H1 (cell line): Measurements from ENCODE around the gene CELA1. TPM values are rescaled to one million over a fixed set of nuclear protein-coding genes. Genes with fewer than 3 reads are reported as not detected.
"Not testable (repeated sequence)": the region's sequence is repeated elsewhere in the genome, so short reads cannot be mapped to it uniquely, and the experiment has no call there.

Experiments used
- CTCF ChIA-PET: fragments of 300-600 bp; sonication (Branson Sonifier 250); formaldehyde crosslinking; loops from one replicate; lab custom pipeline; 2021; ENCODE audit not compliant: partially characterized antibody; lab: Charles Lee
- POLR2A ChIA-PET: fragments of 300-600 bp; sonication (Branson Sonifier 250); formaldehyde crosslinking; loops from one replicate; lab custom pipeline; 2021; ENCODE audit warnings: inconsistent platforms; ENCODE audit not compliant: partially characterized antibody; lab: Charles Lee
- DNase-seq, 2 experiments: peaks; one replicate each; pipeline versions ENCODE4 v3.0.0 to v3.0.0-alpha.2; 2010 to 2022; ENCODE audit warnings: low spot score in 2 of 2, low read depth in 1 of 2, mixed read lengths in 1 of 2
- FAIRE-seq: peaks from 2 replicates; lab custom pipeline; 2011; peaks lifted over from hg19 to GRCh38; lab: Jason Lieb, UNC
- H2AFZ ChIP-seq: 2 replicates; pipeline ENCODE4 v1.8.1; 2012; ENCODE audit warnings: low read length, inconsistent platforms
- H2AK5ac ChIP-seq: 2 replicates; pipeline ENCODE4 v1.6.1; 2013; ENCODE audit warnings: low read depth, low read length
- H2BK120ac ChIP-seq: replicated peaks from 2 replicates; pipeline ENCODE3; 2013; ENCODE audit warnings: low read depth, low read length, inconsistent platforms
- H2BK12ac ChIP-seq: 2 replicates; pipeline ENCODE4 v1.6.1; 2013; ENCODE audit warnings: low read depth, low read length
- H2BK15ac ChIP-seq: 2 replicates; pipeline ENCODE4 v1.6.1; 2013; ENCODE audit warnings: low read length
- H2BK20ac ChIP-seq: 2 replicates; pipeline ENCODE4 v1.6.1; 2013; ENCODE audit warnings: low read length
- H2BK5ac ChIP-seq: 2 replicates; pipeline ENCODE4 v1.6.1; 2013; ENCODE audit warnings: low read depth, low read length
- H3K14ac ChIP-seq: 2 replicates; pipeline ENCODE4 v1.6.1; 2013; ENCODE audit warnings: inconsistent platforms; ENCODE audit not compliant: insufficient read length
- H3K18ac ChIP-seq: 2 replicates; pipeline ENCODE4 v1.6.1; 2013; ENCODE audit warnings: low read length; ENCODE audit errors: extremely low read depth
- H3K23ac ChIP-seq: 2 replicates; pipeline ENCODE4 v1.6.1; 2013; ENCODE audit warnings: inconsistent platforms; ENCODE audit not compliant: insufficient read length
- H3K23me2 ChIP-seq: 2 replicates; pipeline ENCODE4 v1.6.1; 2013; ENCODE audit warnings: low read depth, low read length
- H3K27ac ChIP-seq: 2 replicates; pipeline ENCODE4 v1.6.1; 2011; ENCODE audit warnings: low read depth, low read length, inconsistent platforms
- H3K27me3 ChIP-seq, 4 experiments: replicated peaks in 1 of 4; 1 replicate in 1 of 4; 2 replicates in 3 of 4; pipeline versions ENCODE4 v1.6.1 to v1.8.1; 2011 to 2013; ENCODE audit warnings: low read length in 3 of 4, mild to moderate bottlenecking in 3 of 4, inconsistent platforms in 2 of 4, mixed read lengths in 2 of 4, moderate library complexity in 1 of 4; ENCODE audit not compliant: control insufficient read depth in 3 of 4, insufficient read depth in 3 of 4; ENCODE audit errors: extremely low read depth in 1 of 4
- H3K36me3 ChIP-seq, 4 experiments: 2 replicates each; pipeline versions ENCODE4 v1.6.1 to v1.8.1; 2011 to 2013; ENCODE audit warnings: mild to moderate bottlenecking in 4 of 4, low read length in 3 of 4, moderate library complexity in 2 of 4, control low read depth in 1 of 4, inconsistent platforms in 1 of 4; ENCODE audit not compliant: insufficient read depth in 4 of 4, control insufficient read depth in 2 of 4
- H3K4ac ChIP-seq: replicated peaks from 2 replicates; pipeline ENCODE3; 2013; ENCODE audit warnings: low read length, low read depth, mixed read lengths, inconsistent platforms; ENCODE audit not compliant: insufficient read length
- H3K4me1 ChIP-seq, 4 experiments: replicated peaks in 1 of 4; 1 replicate in 1 of 4; 2 replicates in 3 of 4; pipeline versions ENCODE4 v1.6.1 to v1.8.1; 2011 to 2013; ENCODE audit warnings: low read length in 3 of 4, inconsistent platforms in 2 of 4, mixed read lengths in 1 of 4; ENCODE audit not compliant: insufficient read depth in 4 of 4, control insufficient read depth in 3 of 4
- H3K4me2 ChIP-seq, 2 experiments: 2 replicates each; pipeline versions ENCODE4 v1.6.1 to v1.8.1; 2011 to 2013; ENCODE audit warnings: low read depth in 2 of 2, low read length in 2 of 2, control low read depth in 1 of 2, inconsistent platforms in 1 of 2, mild to moderate bottlenecking in 1 of 2; ENCODE audit not compliant: insufficient read depth in 1 of 2
- H3K4me3 ChIP-seq, 4 experiments: fragments of 200-600, 300-600 bp in 1 of 4; sonication (generic), shearing (Covaris generic), sonication (Bioruptor Twin) in 1 of 4; 2 replicates each; pipeline versions ENCODE4 v1.5.1 to v1.8.1; 2011 to 2016; ENCODE audit warnings: low read length in 4 of 4, low read depth in 3 of 4, control low read depth in 2 of 4, inconsistent platforms in 2 of 4, mild to moderate bottlenecking in 2 of 4, mixed read lengths in 1 of 4, moderate library complexity in 1 of 4; ENCODE audit not compliant: insufficient read depth in 2 of 4; ENCODE audit errors: extremely low read depth in 1 of 4
- H3K56ac ChIP-seq: replicated peaks from 2 replicates; pipeline ENCODE3; 2013; ENCODE audit warnings: low read depth, mild to moderate bottlenecking, mixed read lengths, low read length, inconsistent platforms; ENCODE audit not compliant: insufficient read length
- H3K79me1 ChIP-seq: 2 replicates; pipeline ENCODE4 v1.6.1; 2013; ENCODE audit warnings: low read depth, low read length, control low read depth
- H3K79me2 ChIP-seq, 2 experiments: 2 replicates each; pipeline versions ENCODE4 v1.6.1 to v1.8.1; 2012 to 2013; ENCODE audit warnings: low read length in 2 of 2, mild to moderate bottlenecking in 2 of 2, inconsistent platforms in 1 of 2; ENCODE audit not compliant: insufficient read depth in 2 of 2, control insufficient read depth in 1 of 2
- H3K9ac ChIP-seq, 4 experiments: replicated peaks in 1 of 4; 1 replicate in 1 of 4; 2 replicates in 3 of 4; pipeline versions ENCODE4 v1.6.1 to v1.8.1; 2011 to 2013; ENCODE audit warnings: low read depth in 3 of 4, low read length in 3 of 4, control low read depth in 2 of 4, mild to moderate bottlenecking in 2 of 4, moderate library complexity in 2 of 4, inconsistent platforms in 1 of 4; ENCODE audit errors: extremely low read depth in 1 of 4
- H3K9me3 ChIP-seq, 2 experiments: 2 replicates each; pipeline versions ENCODE4 v1.6.1 to v1.8.1; 2012 to 2013; ENCODE audit warnings: mild to moderate bottlenecking in 2 of 2, moderate library complexity in 2 of 2, control low read depth in 1 of 2, inconsistent platforms in 1 of 2, low read depth in 1 of 2, low read length in 1 of 2, mixed read lengths in 1 of 2; ENCODE audit not compliant: insufficient read depth in 2 of 2
- H4K20me1 ChIP-seq, 2 experiments: replicated peaks in 1 of 2; 2 replicates each; pipeline versions ENCODE3 to v1.8.1; 2011 to 2013; ENCODE audit warnings: inconsistent platforms in 2 of 2, low read length in 2 of 2, mild to moderate bottlenecking in 1 of 2; ENCODE audit not compliant: insufficient read depth in 2 of 2, control insufficient read depth in 1 of 2
- H4K5ac ChIP-seq: 2 replicates; pipeline ENCODE4 v1.6.1; 2013; ENCODE audit warnings: low read length, low read depth, mixed read lengths, inconsistent platforms; ENCODE audit not compliant: insufficient read length
- H4K8ac ChIP-seq: 2 replicates; pipeline ENCODE4 v1.8.0; 2013; ENCODE audit warnings: mild to moderate bottlenecking, moderate library complexity, low read length, inconsistent platforms; ENCODE audit not compliant: insufficient read depth; ENCODE audit errors: extremely low read depth
- H4K91ac ChIP-seq: replicated peaks from 2 replicates; pipeline ENCODE3; 2013; ENCODE audit warnings: low read length, mixed read lengths, inconsistent platforms; ENCODE audit not compliant: insufficient read length
- polyA plus RNA-seq, 7 experiments: library from polyadenylated mRNA; depleted of rRNA in 3 of 7; stranded (reverse) in 5 of 7; unstranded in 2 of 7; fragments of >200 nt in 5 of 7; fragments of 200-250 nt in 2 of 7; gene quantifications; 1 replicate in 5 of 7; 2 replicates in 1 of 7; 4 replicates in 1 of 7; pipeline versions ENCODE4 v1.2.1 to v1.2.3, GENCODE V29; 2011 to 2013; ENCODE audit warnings: missing spikeins in 2 of 7, mixed read lengths in 2 of 7
- total RNA-seq: library from RNA; stranded (reverse); fragmentation: NEBNext Ultra II Directional; extraction: Animal tissue kit (Norgen Biotek cat#: 25700); gene quantifications from 2 replicates; pipeline ENCODE4 v1.2.1, GENCODE V29; 2021

The CELA1 gene
- total and polyA plus RNA-seq, 2 of the 8 experiments (the other 6 are each of a cell fraction or from before 2014, with no cell fraction given), result 0.09 TPM; not detected in 1

DNA sequence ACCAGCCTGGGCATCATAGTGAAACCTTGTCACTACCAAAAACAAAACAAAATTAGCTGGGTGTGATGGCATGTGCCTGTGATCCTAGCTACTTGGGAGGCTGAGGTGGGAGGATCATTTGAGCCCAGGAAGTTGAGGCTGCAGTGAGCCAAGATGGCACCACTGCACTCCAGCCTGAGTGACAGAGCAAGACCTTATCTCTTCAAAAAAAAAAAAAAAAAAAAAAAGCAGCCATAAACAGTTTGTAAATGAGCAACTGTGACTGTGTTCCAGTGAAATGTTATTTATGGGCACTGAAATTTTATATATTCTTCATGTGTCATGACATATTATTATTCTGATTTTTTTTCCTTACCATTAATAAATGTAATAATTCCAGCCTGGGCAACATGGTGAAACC lies 9.1 kb downstream of the CELA1 start:
- H3K18ac ChIP-seq, H3K27me3 ChIP-seq, H3K9ac ChIP-seq, H3K36me3 ChIP-seq, H4K20me1 ChIP-seq, H3K79me1 ChIP-seq, H2BK15ac ChIP-seq, H2BK120ac ChIP-seq, H3K14ac ChIP-seq, H2AFZ ChIP-seq, H3K4me3 ChIP-seq, H2BK12ac ChIP-seq, H3K4me2 ChIP-seq, FAIRE-seq, H3K56ac ChIP-seq, H3K79me2 ChIP-seq, H3K23me2 ChIP-seq, H3K4me1 ChIP-seq, H3K27ac ChIP-seq, H3K4ac ChIP-seq, H2AK5ac ChIP-seq, H4K5ac ChIP-seq, H3K23ac ChIP-seq, H4K8ac ChIP-seq, DNase-seq, H3K9me3 ChIP-seq, H2BK20ac ChIP-seq, H2BK5ac ChIP-seq, H4K91ac ChIP-seq: not testable (repeated sequence)
- ChIA-PET POLR2A (interaction anchor here (2.3 to 2.6 kb wide), 2 partner anchors 16 to 254 kb away, joined by 7 to 8 read pairs; partner anchors contain the start of gene CSRNP2), CTCF (interaction anchor here (0.9 to 7.3 kb wide), 5 partner anchors 9 to 70 kb away, joined by 3 to 119 read pairs (median 4); no protein-coding TSS in a partner anchor)
